Measurements from ENCODE around the gene TARBP1.

TARBP1 gene

GRCh38 chr1:234484218-234484617 is 5.2 kb upstream of the TARBP1 start:
- WGBS, 2 donors (ENCODE audit: extremely low coverage in 2 of 2, insufficient read length in 2 of 2, insufficient replicate concordance in 1 of 2) = no CpG with 5 or more reads among the region's 3 CpGs

GRCh38 chr1:234481771-234482170 is 2.8 kb upstream of the TARBP1 start:
- H3K23ac ChIP-seq (ENCODE audit: low read depth, low read length, poor library complexity) = no peak overlapping the region
- peaks cover 0 to 26% (median 2%) of the 10 kb centered on the region in 3 experiments for H3K27me3 ChIP-seq (ENCODE audit: control insufficient read depth in 3 of 3, insufficient read depth in 3 of 3, low read depth in 1 of 3, low read length in 3 of 3)
- no peaks in the 10 kb centered on the region for H3K79me1 ChIP-seq (ENCODE audit: low read depth, low read length)
- no peak overlapping the region for H2BK120ac ChIP-seq (ENCODE audit: low read depth, low read length)
- no peak overlapping the region for H2AK5ac ChIP-seq (ENCODE audit: low read depth, low read length)
- H3K27ac ChIP-seq (replicated peaks; ENCODE audit: low read length) = no peak overlapping the region
- H3K36me3 ChIP-seq (replicated peaks in 1 of 2; ENCODE audit: control insufficient read depth in 2 of 2, insufficient read depth in 2 of 2, low read length in 2 of 2) = no peaks in the 10 kb centered on the region
- H2BK12ac ChIP-seq (ENCODE audit: low read length) = no peak overlapping the region
- no peak overlapping the region for H2AFZ ChIP-seq (ENCODE audit: low read length)
- H2BK5ac ChIP-seq (ENCODE audit: low read length) = no peak overlapping the region
- H3K18ac ChIP-seq (ENCODE audit: low read length) = no peak overlapping the region
- no peak overlapping the region for H4K91ac ChIP-seq (ENCODE audit: low read depth, low read length, poor library complexity)
- WGBS, 2 donors (ENCODE audit: extremely low coverage in 2 of 2, insufficient read length in 2 of 2, insufficient replicate concordance in 1 of 2) = no CpG with 5 or more reads among the region's 5 CpGs
- no peak overlapping the region for H3K4me2 ChIP-seq (ENCODE audit: insufficient read depth, low read length, poor library complexity, severe bottlenecking)
- H2BK15ac ChIP-seq (ENCODE audit: low read length) = no peak overlapping the region
- H4K8ac ChIP-seq (ENCODE audit: low read depth, low read length) = no peak overlapping the region
- H3K4me1 ChIP-seq (ENCODE audit: control insufficient read depth in 2 of 2, insufficient read depth in 1 of 2, low read depth in 1 of 2, low read length in 2 of 2) = peaks cover 0 to 2% of the 10 kb centered on the region in 2 donors
- H3K4ac ChIP-seq (ENCODE audit: low read length) = no peak overlapping the region
- no peaks in the 10 kb centered on the region for H3K9me3 ChIP-seq (replicated peaks in 1 of 2; ENCODE audit: control insufficient read depth in 2 of 2, insufficient read depth in 1 of 2, low read depth in 1 of 2, low read length in 2 of 2)
- no peak overlapping the region for H3K9ac ChIP-seq (ENCODE audit: low read depth, low read length, poor library complexity)
- no peak for DNase-seq (ENCODE audit: low spot score)
- H3K14ac ChIP-seq (ENCODE audit: low read length) = no peak overlapping the region
- no peak overlapping the region for H3K4me3 ChIP-seq (ENCODE audit: low read length in 2 of 2)

More at GRCh38 chr1:234484218-234484617, 5.2 kb upstream of the TARBP1 start:
- no peak overlapping the region for H4K91ac ChIP-seq (ENCODE audit: low read depth, low read length, poor library complexity)
- peaks cover 0 to 26% (median 2%) of the 10 kb centered on the region in 3 experiments for H3K27me3 ChIP-seq (ENCODE audit: control insufficient read depth in 3 of 3, insufficient read depth in 3 of 3, low read depth in 1 of 3, low read length in 3 of 3)
- H3K18ac ChIP-seq (ENCODE audit: low read length) = no peak overlapping the region
- H2BK5ac ChIP-seq (ENCODE audit: low read length) = no peak overlapping the region
- H3K4me3 ChIP-seq (ENCODE audit: low read length in 2 of 2) = no peak overlapping the region
- H2AFZ ChIP-seq (ENCODE audit: low read length) = no peak overlapping the region
- no peaks in the 10 kb centered on the region for H3K9me3 ChIP-seq (replicated peaks in 1 of 2; ENCODE audit: control insufficient read depth in 2 of 2, insufficient read depth in 1 of 2, low read depth in 1 of 2, low read length in 2 of 2)
- no peak overlapping the region for H4K8ac ChIP-seq (ENCODE audit: low read depth, low read length)
- H3K4me2 ChIP-seq (ENCODE audit: insufficient read depth, low read length, poor library complexity, severe bottlenecking) = no peak overlapping the region
- no peak overlapping the region for H3K27ac ChIP-seq (replicated peaks; ENCODE audit: low read length)
- H3K4me1 ChIP-seq (ENCODE audit: control insufficient read depth in 2 of 2, insufficient read depth in 1 of 2, low read depth in 1 of 2, low read length in 2 of 2) = peaks cover 0 to under 1% of the 10 kb centered on the region in 2 donors
- H3K23ac ChIP-seq (ENCODE audit: low read depth, low read length, poor library complexity) = no peak overlapping the region
- H2AK5ac ChIP-seq (ENCODE audit: low read depth, low read length) = no peak overlapping the region
- H2BK15ac ChIP-seq (ENCODE audit: low read length) = no peak overlapping the region
- H3K79me1 ChIP-seq (ENCODE audit: low read depth, low read length) = no peaks in the 10 kb centered on the region
- H3K36me3 ChIP-seq (replicated peaks in 1 of 2; ENCODE audit: control insufficient read depth in 2 of 2, insufficient read depth in 2 of 2, low read length in 2 of 2) = no peaks in the 10 kb centered on the region
- DNase-seq (ENCODE audit: low spot score) = no peak
- no peak overlapping the region for H3K9ac ChIP-seq (ENCODE audit: low read depth, low read length, poor library complexity)
- no peak overlapping the region for H2BK12ac ChIP-seq (ENCODE audit: low read length)
- no peak overlapping the region for H2BK120ac ChIP-seq (ENCODE audit: low read depth, low read length)
- H3K14ac ChIP-seq (ENCODE audit: low read length) = no peak overlapping the region
- no peak overlapping the region for H3K4ac ChIP-seq (ENCODE audit: low read length)

- no peak overlapping the region for H3K18ac ChIP-seq (ENCODE audit: low read length)
- H2AFZ ChIP-seq (ENCODE audit: low read length) = peak overlapping the region; percentile 100
- no peak overlapping the region for H3K4ac ChIP-seq (ENCODE audit: low read length)
- no peak overlapping the region for H4K91ac ChIP-seq (ENCODE audit: low read depth, low read length, poor library complexity)
- DNase-seq (ENCODE audit: low spot score) = no peak
- no peak overlapping the region for H2BK15ac ChIP-seq (ENCODE audit: low read length)
- H3K4me2 ChIP-seq (ENCODE audit: insufficient read depth, low read length, poor library complexity, severe bottlenecking) = no peak overlapping the region
- H2BK120ac ChIP-seq (ENCODE audit: low read depth, low read length) = no peak overlapping the region
- H3K4me3 ChIP-seq (ENCODE audit: low read length in 2 of 2) = no peak overlapping the region
- no peak overlapping the region for H3K9ac ChIP-seq (ENCODE audit: low read depth, low read length, poor library complexity)
- no peak overlapping the region for H2BK5ac ChIP-seq (ENCODE audit: low read length)
- no peak overlapping the region for H2AK5ac ChIP-seq (ENCODE audit: low read depth, low read length)
- no peak overlapping the region for H4K8ac ChIP-seq (ENCODE audit: low read depth, low read length)
- H3K4me1 ChIP-seq (ENCODE audit: control insufficient read depth in 2 of 2, insufficient read depth in 1 of 2, low read depth in 1 of 2, low read length in 2 of 2) = peaks cover 0 to 9% of the 10 kb centered on the region in 2 donors
- no peak overlapping the region for H3K14ac ChIP-seq (ENCODE audit: low read length)
- peaks cover 0 to 26% (median 2%) of the 10 kb centered on the region in 3 experiments for H3K27me3 ChIP-seq (ENCODE audit: control insufficient read depth in 3 of 3, insufficient read depth in 3 of 3, low read depth in 1 of 3, low read length in 3 of 3)
- H3K79me1 ChIP-seq (ENCODE audit: low read depth, low read length) = no peaks in the 10 kb centered on the region
- H2BK12ac ChIP-seq (ENCODE audit: low read length) = no peak overlapping the region
- no peaks in the 10 kb centered on the region for H3K36me3 ChIP-seq (replicated peaks in 1 of 2; ENCODE audit: control insufficient read depth in 2 of 2, insufficient read depth in 2 of 2, low read length in 2 of 2)
- no peak overlapping the region for H3K27ac ChIP-seq (replicated peaks; ENCODE audit: low read length)
- H3K23ac ChIP-seq (ENCODE audit: low read depth, low read length, poor library complexity) = no peak overlapping the region
- no CpG with 5 or more reads among the region's 2 CpGs for WGBS, 2 donors (ENCODE audit: extremely low coverage in 2 of 2, insufficient read length in 2 of 2, insufficient replicate concordance in 1 of 2)
- H3K9me3 ChIP-seq (replicated peaks in 1 of 2; ENCODE audit: control insufficient read depth in 2 of 2, insufficient read depth in 1 of 2, low read depth in 1 of 2, low read length in 2 of 2) = no peaks in the 10 kb centered on the region
Observed at GRCh38 chr1:234479866-234480265, 887 bp upstream of the TARBP1 start.

- Histone ChIP-seq H3K18ac (ENCODE audit: low read length) (no peak overlapping the region), H3K79me1 (ENCODE audit: low read depth, low read length) (no peaks in the 10 kb centered on the region), H2AK5ac (ENCODE audit: low read depth, low read length) (no peak overlapping the region), H3K4me2 (ENCODE audit: insufficient read depth, low read length, poor library complexity, severe bottlenecking) (no peak overlapping the region), H3K9ac (ENCODE audit: low read depth, low read length, poor library complexity) (no peak overlapping the region), H4K91ac (ENCODE audit: low read depth, low read length, poor library complexity) (no peak overlapping the region), H2BK15ac (ENCODE audit: low read length) (no peak overlapping the region), H3K23ac (ENCODE audit: low read depth, low read length, poor library complexity) (no peak overlapping the region), H2BK12ac (ENCODE audit: low read length) (no peak overlapping the region), H3K4me1 (ENCODE audit: control insufficient read depth in 2 of 2, insufficient read depth in 1 of 2, low read depth in 1 of 2, low read length in 2 of 2) (peaks cover 0 to 9% of the 10 kb centered on the region in 2 donors), H3K9me3 (replicated peaks in 1 of 2; ENCODE audit: control insufficient read depth in 2 of 2, insufficient read depth in 1 of 2, low read depth in 1 of 2, low read length in 2 of 2) (no peaks in the 10 kb centered on the region), H3K4ac (ENCODE audit: low read length) (no peak overlapping the region), H3K27me3 (ENCODE audit: control insufficient read depth in 3 of 3, insufficient read depth in 3 of 3, low read depth in 1 of 3, low read length in 3 of 3) (peaks cover 0 to 26% (median 2%) of the 10 kb centered on the region in 3 experiments), H3K14ac (ENCODE audit: low read length) (no peak overlapping the region), H2AFZ (ENCODE audit: low read length) (peak overlapping the region; percentile 100), H4K8ac (ENCODE audit: low read depth, low read length) (no peak overlapping the region), H3K4me3 (ENCODE audit: low read length in 2 of 2) (peak overlapping the region in 1 of 2 donors; percentile 91), H3K27ac (replicated peaks; ENCODE audit: low read length) (no peak overlapping the region), H2BK5ac (ENCODE audit: low read length) (no peak overlapping the region), H3K36me3 (replicated peaks in 1 of 2; ENCODE audit: control insufficient read depth in 2 of 2, insufficient read depth in 2 of 2, low read length in 2 of 2) (no peaks in the 10 kb centered on the region), H2BK120ac (ENCODE audit: low read depth, low read length) (no peak overlapping the region)
- no CpG with 5 or more reads among the region's 5 CpGs for WGBS, 2 donors (ENCODE audit: extremely low coverage in 2 of 2, insufficient read length in 2 of 2, insufficient replicate concordance in 1 of 2)
- DNase-seq (ENCODE audit: low spot score) = no peak
Observed at GRCh38 chr1:234479310-234479559, 256 bp upstream of the TARBP1 start.
